Measurements from ENCODE around the gene GRM7. TPM values are rescaled to one million over a fixed set of nuclear protein-coding genes. Genes with fewer than 3 reads are reported as not detected.

Gene GRM7
- total RNA-seq, 2 donors from 2014 or later = not detected

DNA sequence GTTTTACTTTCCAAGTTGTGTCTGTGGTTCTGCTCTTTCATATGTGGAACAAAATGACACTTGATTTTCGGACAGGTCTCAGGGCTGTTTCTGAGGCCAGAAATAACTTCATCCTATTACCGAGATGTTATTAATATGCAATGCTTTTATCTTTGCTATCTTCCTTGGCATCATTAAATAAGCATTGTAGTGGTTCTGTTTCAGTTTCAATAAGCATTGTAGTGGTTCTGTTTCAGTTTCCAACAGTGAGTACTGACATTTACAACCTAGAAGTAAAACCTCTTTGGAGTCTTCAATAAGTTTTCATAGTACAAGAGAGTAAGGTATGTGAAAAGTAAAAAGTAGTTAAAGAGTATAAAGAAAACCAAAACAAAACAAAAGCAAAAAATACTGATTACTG lies 746.2 kb downstream of the GRM7 start:
- Mint-ChIP-seq H3K27ac (no peak overlapping the region), H3K4me3 (no peak overlapping the region), H3K27me3 (no peaks in the 10 kb centered on the region), H3K36me3 (ENCODE audit: low read depth) (no peaks in the 10 kb centered on the region), H3K4me1 (no peaks in the 10 kb centered on the region)
- no peak for ATAC-seq
- no peak for DNase-seq
- no peaks in the 10 kb centered on the region for H3K9me3 ChIP-seq (ENCODE audit: control insufficient read depth, low read length, poor library complexity, severe bottlenecking)

DNA sequence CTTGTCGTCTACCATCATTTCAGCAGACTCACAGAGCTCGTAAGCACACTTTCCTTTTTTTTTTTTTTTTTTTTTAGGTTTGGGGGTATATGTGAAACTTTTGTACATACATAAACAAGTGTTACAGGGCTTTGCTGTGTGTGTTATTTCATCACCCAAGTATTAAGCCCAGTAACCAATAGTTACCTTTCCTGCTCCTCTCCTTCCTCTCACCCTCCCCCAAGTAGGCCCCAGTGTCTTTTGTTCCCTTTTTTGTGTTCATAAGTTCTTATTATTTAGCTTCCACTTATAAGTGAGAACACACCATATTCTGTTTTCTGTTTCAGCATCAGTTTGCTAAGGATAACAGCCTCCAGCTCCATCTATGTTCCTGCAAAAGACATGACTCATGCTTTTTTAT lies 746.8 kb downstream of the GRM7 start:
- ATAC-seq = no peak
- no peaks in the 10 kb centered on the region for H3K9me3 ChIP-seq (ENCODE audit: control insufficient read depth, low read length, poor library complexity, severe bottlenecking)
- H3K4me1 Mint-ChIP-seq = no peaks in the 10 kb centered on the region
- DNase-seq = no peak
- H3K27me3 Mint-ChIP-seq = no peaks in the 10 kb centered on the region
- no peak overlapping the region for H3K27ac Mint-ChIP-seq
- H3K4me3 Mint-ChIP-seq = no peak overlapping the region
- no peaks in the 10 kb centered on the region for H3K36me3 Mint-ChIP-seq (ENCODE audit: low read depth)

DNA sequence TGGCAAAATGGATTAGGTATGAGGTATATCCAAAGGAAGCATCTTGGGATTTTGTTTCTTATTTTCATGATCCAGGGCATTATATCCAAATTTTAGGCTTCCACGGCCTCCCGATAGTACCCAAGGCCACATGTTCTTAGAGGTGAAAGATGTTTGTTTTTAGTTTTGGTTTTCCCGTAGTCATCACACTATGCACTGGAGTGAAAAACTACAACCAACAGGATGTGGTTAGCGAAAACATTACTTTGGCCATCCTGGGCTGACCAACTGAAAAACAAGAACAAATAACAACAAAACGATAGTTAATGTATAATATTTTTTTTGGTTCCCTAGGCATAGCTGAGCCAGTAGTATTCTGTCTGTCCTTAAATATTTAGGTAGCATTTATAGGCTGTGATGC lies 749.7 kb downstream of the GRM7 start:
- no peak overlapping the region for H3K27ac Mint-ChIP-seq
- no peaks in the 10 kb centered on the region for H3K4me1 Mint-ChIP-seq
- DNase-seq (no peak), ATAC-seq (no peak)
- no peaks in the 10 kb centered on the region for H3K27me3 Mint-ChIP-seq
- no peaks in the 10 kb centered on the region for H3K36me3 Mint-ChIP-seq (ENCODE audit: low read depth)
- H3K9me3 ChIP-seq (ENCODE audit: control insufficient read depth, low read length, poor library complexity, severe bottlenecking) = no peaks in the 10 kb centered on the region
- H3K4me3 Mint-ChIP-seq = no peak overlapping the region

DNA sequence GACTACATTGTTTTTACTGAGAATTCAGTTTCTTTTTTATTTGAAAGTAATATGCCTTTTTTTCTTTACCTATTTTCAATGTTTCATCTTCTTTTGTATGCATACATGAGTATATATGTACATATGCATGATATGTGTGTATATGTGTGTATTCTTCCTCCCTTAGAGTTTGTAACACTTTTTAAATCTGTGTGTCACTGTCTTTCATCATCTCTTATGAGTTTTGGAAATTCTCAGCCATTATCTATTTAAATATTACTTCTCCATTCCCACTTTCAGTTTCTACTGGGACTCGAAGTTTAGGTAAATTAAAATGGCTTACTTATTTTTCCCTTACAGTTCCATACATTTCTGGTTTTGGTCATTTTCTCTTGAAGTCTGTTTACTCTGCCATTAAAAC lies 754.1 kb downstream of the GRM7 start:
- H3K27ac Mint-ChIP-seq = no peak overlapping the region
- no peaks in the 10 kb centered on the region for H3K36me3 Mint-ChIP-seq (ENCODE audit: low read depth)
- no peak for DNase-seq
- no peak overlapping the region for H3K4me3 Mint-ChIP-seq
- H3K27me3 Mint-ChIP-seq = no peaks in the 10 kb centered on the region
- no peaks in the 10 kb centered on the region for H3K9me3 ChIP-seq (ENCODE audit: control insufficient read depth, low read length, poor library complexity, severe bottlenecking)
- no peak for ATAC-seq
- H3K4me1 Mint-ChIP-seq = no peaks in the 10 kb centered on the region

DNA sequence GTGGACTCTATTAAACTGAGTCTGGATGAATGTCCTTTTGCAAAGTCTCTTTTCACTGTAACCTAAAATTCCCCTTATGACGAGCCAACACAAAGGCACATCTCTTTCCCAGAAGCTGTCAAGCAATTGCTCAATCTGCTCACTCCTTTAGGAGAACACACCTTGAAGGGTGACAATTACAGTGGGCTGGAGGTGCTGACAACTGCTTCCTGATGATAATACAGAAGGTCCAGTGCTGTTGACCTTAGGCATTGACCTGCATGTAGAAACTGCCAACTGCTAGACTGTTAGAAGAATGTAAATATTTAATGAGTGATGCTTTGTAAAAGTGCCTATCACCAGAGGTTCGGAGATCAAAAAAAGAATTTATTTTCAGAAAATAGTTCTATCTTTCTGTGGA lies 757.7 kb downstream of the GRM7 start:
- H3K36me3 Mint-ChIP-seq (ENCODE audit: low read depth) = no peaks in the 10 kb centered on the region
- H3K27ac Mint-ChIP-seq = no peak overlapping the region
- H3K4me1 Mint-ChIP-seq = no peaks in the 10 kb centered on the region
- H3K4me3 Mint-ChIP-seq = no peak overlapping the region
- H3K9me3 ChIP-seq (ENCODE audit: control insufficient read depth, low read length, poor library complexity, severe bottlenecking) = no peaks in the 10 kb centered on the region
- no peaks in the 10 kb centered on the region for H3K27me3 Mint-ChIP-seq
- DNase-seq = no peak
- no peak for ATAC-seq

DNA sequence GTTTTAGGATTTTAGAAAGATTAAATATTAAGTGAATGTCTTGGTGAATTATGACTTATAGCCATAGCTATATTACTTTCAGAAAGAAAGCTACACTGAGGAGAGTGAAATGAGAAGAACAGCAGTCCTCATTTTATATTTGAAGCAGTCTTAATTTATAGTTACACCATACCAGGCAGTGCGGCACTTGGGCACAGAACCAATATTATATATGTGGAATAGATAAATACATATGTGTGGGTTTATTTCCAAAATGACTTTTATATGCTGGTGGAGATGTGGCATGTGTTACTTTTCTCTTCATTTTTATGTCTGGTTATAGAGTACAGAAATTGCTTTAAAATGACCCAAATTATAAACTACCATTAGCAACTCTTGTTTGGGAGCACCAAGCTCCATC lies 759.5 kb downstream of the GRM7 start:
- DNase-seq = no peak
- H3K4me3 Mint-ChIP-seq = no peak overlapping the region
- no peaks in the 10 kb centered on the region for H3K36me3 Mint-ChIP-seq (ENCODE audit: low read depth)
- H3K27me3 Mint-ChIP-seq = no peaks in the 10 kb centered on the region
- H3K27ac Mint-ChIP-seq = no peak overlapping the region
- H3K4me1 Mint-ChIP-seq = no peaks in the 10 kb centered on the region
- no peak for ATAC-seq
- H3K9me3 ChIP-seq (ENCODE audit: control insufficient read depth, low read length, poor library complexity, severe bottlenecking) = no peaks in the 10 kb centered on the region

DNA sequence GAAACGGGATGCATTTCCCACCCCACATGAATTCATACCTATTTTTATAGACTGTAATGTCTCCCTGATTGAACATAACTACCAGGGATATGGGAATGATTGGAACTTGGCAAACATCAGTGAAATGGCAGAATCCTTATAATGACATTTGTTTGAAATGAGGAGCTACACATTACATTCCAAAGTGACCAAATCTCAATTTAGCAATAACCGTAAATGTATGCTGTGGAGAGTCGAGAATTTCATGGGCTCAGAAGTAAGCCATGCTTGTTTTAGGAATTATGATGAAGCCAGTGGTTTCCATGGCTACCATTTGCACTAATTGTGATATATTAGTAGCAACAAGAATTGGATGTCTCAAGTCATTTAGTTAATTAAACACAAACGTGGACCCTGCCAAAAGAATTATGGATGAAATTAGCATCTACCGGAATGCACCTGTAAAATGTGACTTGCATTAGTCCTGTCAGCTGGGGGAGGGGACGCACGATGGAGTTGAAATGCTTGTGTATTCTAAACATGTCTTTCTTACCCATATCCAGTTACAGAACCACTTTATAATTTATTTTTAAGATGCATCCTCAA lies 760.2 kb downstream of the GRM7 start:
- ATAC-seq = no peak
- H3K27ac Mint-ChIP-seq = no peak overlapping the region

DNA sequence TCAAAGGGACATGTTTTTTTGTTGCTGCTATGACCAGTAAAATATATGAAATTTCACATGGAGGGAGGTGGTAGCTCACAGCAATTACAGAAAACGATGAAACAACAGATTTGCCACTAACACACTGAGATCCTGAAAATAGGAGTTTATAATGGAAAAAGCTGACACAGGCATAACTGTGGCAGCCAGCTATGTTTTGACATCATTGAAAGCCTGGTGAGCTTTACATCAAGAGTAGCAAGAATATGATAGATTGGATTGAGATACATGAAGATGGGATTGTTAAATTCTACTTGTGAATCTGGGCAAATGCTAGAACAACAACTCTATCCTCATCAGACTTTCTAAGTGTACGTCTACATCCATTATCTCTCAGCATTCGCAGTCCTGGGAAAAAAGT lies 760.7 kb downstream of the GRM7 start:
- H3K27me3 Mint-ChIP-seq = no peaks in the 10 kb centered on the region
- no peaks in the 10 kb centered on the region for H3K4me1 Mint-ChIP-seq
- no peak overlapping the region for H3K27ac Mint-ChIP-seq
- no peaks in the 10 kb centered on the region for H3K36me3 Mint-ChIP-seq (ENCODE audit: low read depth)
- no peak for DNase-seq
- no peak overlapping the region for H3K4me3 Mint-ChIP-seq
- H3K9me3 ChIP-seq (ENCODE audit: control insufficient read depth, low read length, poor library complexity, severe bottlenecking) = no peaks in the 10 kb centered on the region
- no peak for ATAC-seq

More for the DNA sequence above, 760.2 kb downstream of the GRM7 start:
- DNase-seq = no peak
- H3K9me3 ChIP-seq (ENCODE audit: control insufficient read depth, low read length, poor library complexity, severe bottlenecking) = no peaks in the 10 kb centered on the region
- Mint-ChIP-seq H3K27me3 (no peaks in the 10 kb centered on the region), H3K4me1 (no peaks in the 10 kb centered on the region), H3K36me3 (ENCODE audit: low read depth) (no peaks in the 10 kb centered on the region), H3K4me3 (no peak overlapping the region)

DNA sequence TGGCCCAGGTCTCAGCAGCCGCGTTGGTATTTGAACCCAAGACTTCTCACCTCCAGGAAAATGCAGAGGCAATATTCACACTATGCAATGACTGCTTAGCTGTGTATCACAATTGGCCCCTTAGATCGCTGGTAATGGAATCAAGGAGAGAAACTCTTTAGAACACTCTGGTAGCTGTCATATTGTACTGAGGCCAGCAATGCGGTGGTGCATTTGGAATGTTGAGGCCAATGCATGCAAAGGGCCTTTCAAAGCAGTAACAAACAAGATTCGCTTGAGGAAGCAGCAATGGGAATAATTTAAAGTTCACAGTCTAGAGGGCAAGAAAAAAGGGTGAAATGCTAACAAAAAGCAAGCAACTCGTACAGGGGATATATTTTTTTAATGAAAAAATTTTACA lies 764.1 kb downstream of the GRM7 start:
- Mint-ChIP-seq H3K36me3 (ENCODE audit: low read depth) (no peaks in the 10 kb centered on the region), H3K27ac (no peak overlapping the region), H3K4me3 (no peak overlapping the region), H3K4me1 (no peaks in the 10 kb centered on the region), H3K27me3 (no peaks in the 10 kb centered on the region)
- no peaks in the 10 kb centered on the region for H3K9me3 ChIP-seq (ENCODE audit: control insufficient read depth, low read length, poor library complexity, severe bottlenecking)
- ATAC-seq = no peak
- no peak for DNase-seq

DNA sequence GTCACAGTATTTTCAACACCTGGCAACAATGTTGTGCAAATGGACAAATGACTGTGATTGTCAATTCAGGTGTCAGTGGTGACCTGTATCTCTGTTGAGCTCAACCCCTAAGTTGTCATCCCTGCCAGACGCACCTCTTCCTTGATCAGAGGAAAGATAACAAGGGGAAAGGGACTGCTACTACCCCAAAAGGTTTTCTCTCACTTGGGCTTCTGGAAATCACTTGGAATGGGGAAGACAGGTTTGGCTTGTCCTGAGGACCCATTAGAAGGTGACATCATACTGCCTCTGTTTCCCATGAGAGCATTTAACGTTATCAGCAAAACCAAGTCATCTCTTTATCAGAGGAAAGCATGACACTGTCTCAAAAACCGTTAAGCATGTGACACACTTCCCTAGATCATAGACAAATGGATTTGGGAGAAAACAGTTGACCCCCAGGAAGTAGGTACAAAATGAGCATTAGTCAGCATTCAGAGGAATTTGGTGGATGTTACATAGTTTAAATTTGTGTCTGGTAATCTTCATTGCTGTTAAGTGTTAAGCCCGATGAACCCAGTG lies 769.5 kb downstream of the GRM7 start:
- no peak overlapping the region for H3K27ac Mint-ChIP-seq
- no peak for ATAC-seq
- H3K4me3 Mint-ChIP-seq = no peak overlapping the region

DNA sequence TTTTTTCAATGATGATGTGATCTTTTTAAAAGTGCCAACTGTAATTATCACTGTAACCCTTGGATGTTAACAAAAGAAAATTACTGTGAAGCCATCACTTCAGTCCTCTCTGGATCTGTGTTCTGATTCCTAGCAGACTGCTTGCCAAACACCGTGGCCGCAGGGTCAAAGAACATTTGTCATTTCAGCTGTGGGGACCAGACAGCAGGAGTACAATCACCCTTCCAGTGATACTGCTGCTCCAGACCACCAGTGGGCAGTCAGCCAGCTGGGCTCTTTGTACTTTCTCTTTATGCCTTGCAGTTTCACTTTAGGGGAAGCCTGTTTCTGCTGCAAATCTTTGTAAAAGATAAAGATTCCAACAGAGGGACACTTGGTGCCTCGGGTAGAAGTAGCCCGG lies 770.0 kb downstream of the GRM7 start:
- Mint-ChIP-seq H3K27ac (no peak overlapping the region), H3K27me3 (no peaks in the 10 kb centered on the region), H3K4me1 (no peaks in the 10 kb centered on the region), H3K36me3 (ENCODE audit: low read depth) (no peaks in the 10 kb centered on the region), H3K4me3 (no peak overlapping the region)
- DNase-seq (no peak), ATAC-seq (no peak)
- H3K9me3 ChIP-seq (ENCODE audit: control insufficient read depth, low read length, poor library complexity, severe bottlenecking) = no peaks in the 10 kb centered on the region

More for the DNA sequence above, 769.5 kb downstream of the GRM7 start:
- Mint-ChIP-seq H3K4me1 (no peaks in the 10 kb centered on the region), H3K27me3 (no peaks in the 10 kb centered on the region), H3K36me3 (ENCODE audit: low read depth) (no peaks in the 10 kb centered on the region)
- DNase-seq = no peak
- H3K9me3 ChIP-seq (ENCODE audit: control insufficient read depth, low read length, poor library complexity, severe bottlenecking) = no peaks in the 10 kb centered on the region

DNA sequence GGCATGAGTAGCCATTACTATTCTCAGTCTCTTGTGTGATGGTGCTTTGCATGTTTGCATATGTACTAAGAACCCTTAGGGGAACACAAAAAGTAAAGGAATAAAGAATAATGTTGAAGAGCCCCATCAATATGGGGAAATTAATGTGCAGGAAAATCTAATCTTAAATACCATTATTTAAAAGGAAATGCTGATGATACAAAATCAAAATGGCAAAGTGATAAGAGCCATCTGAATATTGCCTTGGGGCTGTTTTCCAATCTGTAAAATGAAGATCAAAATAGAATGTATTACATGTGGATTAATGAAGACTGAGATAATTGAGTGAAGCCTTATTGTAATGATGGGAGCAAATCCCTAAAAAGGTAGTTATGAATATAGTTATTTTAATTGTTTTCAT lies 771.4 kb downstream of the GRM7 start:
- Mint-ChIP-seq H3K27me3 (no peaks in the 10 kb centered on the region), H3K4me3 (no peak overlapping the region), H3K36me3 (ENCODE audit: low read depth) (no peaks in the 10 kb centered on the region), H3K27ac (no peak overlapping the region), H3K4me1 (no peaks in the 10 kb centered on the region)
- ATAC-seq (no peak), DNase-seq (no peak)
- no peaks in the 10 kb centered on the region for H3K9me3 ChIP-seq (ENCODE audit: control insufficient read depth, low read length, poor library complexity, severe bottlenecking)

DNA sequence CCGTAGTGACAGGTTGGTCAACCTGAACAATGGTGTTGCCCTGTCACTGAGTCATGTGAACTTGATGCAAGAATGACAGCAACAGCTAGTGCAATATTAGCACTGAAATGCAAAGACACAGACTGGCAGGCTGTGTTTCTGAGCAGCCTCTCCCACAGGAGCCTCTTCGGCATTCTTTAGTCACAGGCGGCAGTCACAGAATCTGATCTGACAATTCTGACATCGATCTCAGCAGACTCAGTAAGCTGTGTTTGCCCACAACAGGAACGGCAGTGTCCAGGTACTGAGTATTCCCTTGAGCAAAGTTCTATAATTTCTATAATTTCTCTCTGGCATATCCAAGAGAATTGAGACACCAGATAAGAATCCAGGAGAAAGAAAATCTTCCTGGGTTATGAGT lies 776.8 kb downstream of the GRM7 start:
- Mint-ChIP-seq H3K27me3 (no peaks in the 10 kb centered on the region), H3K4me1 (no peaks in the 10 kb centered on the region), H3K4me3 (no peak overlapping the region), H3K36me3 (ENCODE audit: low read depth) (no peaks in the 10 kb centered on the region), H3K27ac (no peak overlapping the region)
- ATAC-seq = no peak
- H3K9me3 ChIP-seq (ENCODE audit: control insufficient read depth, low read length, poor library complexity, severe bottlenecking) = no peaks in the 10 kb centered on the region
- no peak for DNase-seq

DNA sequence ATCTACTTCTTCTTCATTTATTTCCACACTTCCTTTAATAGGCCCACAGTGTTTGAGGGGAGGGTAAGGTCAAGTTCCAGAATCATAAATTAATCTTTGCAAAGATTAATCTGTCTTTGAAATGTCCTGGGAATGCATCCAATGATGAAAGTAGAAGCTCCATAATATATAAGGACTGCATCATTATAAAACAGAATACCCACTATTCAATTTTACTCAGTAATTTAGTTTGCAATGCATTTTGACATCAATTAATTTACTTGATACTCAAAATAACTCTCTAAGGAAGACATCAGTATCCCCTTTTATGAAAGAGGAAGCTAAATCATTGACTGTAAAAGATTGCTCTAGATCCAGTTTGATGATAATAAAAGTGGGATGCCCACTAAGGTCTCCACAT lies 777.2 kb downstream of the GRM7 start:
- DNase-seq (no peak), ATAC-seq (no peak)
- no peak overlapping the region for H3K27ac Mint-ChIP-seq
- no peak overlapping the region for H3K4me3 Mint-ChIP-seq
- no peaks in the 10 kb centered on the region for H3K4me1 Mint-ChIP-seq
- no peaks in the 10 kb centered on the region for H3K27me3 Mint-ChIP-seq
- no peaks in the 10 kb centered on the region for H3K9me3 ChIP-seq (ENCODE audit: control insufficient read depth, low read length, poor library complexity, severe bottlenecking)
- no peaks in the 10 kb centered on the region for H3K36me3 Mint-ChIP-seq (ENCODE audit: low read depth)

Data from T-helper 17 cell (primary cell).